Lower lobe of right lung (tissue), 2 donors: ENCODE measurements around the gene PTPRN2. TPM values are rescaled to one million over a fixed set of nuclear protein-coding genes. Genes with fewer than 3 reads are reported as not detected.

Experiments
- ATAC-seq, 2 donors: fragments of 200-7000 bp; cut with Tn5 transposase; one replicate each; pipeline ENCODE4 v1.9.1; 2020 to 2022; ENCODE audit warnings: mild to moderate bottlenecking in 2 of 2, moderate library complexity in 2 of 2
- DNase-seq: peaks from one replicate; pipeline ENCODE4 v3.0.0-alpha.2; 2020
- H3K27ac ChIP-seq: fragments of 200-600 bp; one replicate; pipeline ENCODE4 v1.8.0; 2022
- H3K27me3 ChIP-seq: fragments of 200-600 bp; one replicate; pipeline ENCODE4 v1.8.0; 2022; ENCODE audit warnings: low read depth
- H3K36me3 ChIP-seq: fragments of 200-600 bp; one replicate; pipeline ENCODE4 v1.8.0; 2022; ENCODE audit warnings: mild to moderate bottlenecking
- H3K4me1 ChIP-seq: fragments of 200-600 bp; one replicate; pipeline ENCODE4 v1.8.0; 2022
- H3K4me3 ChIP-seq: fragments of 200-600 bp; one replicate; pipeline ENCODE4 v1.8.0; 2022; ENCODE audit warnings: mild to moderate bottlenecking
- H3K9me3 ChIP-seq: fragments of 200-600 bp; one replicate; pipeline ENCODE4 v1.8.0; 2022
- CTCF ChIP-seq: fragments of 200-600 bp; IDR thresholded peaks from one replicate; pipeline ENCODE4 v1.8.0; 2022; ENCODE audit warnings: antibody characterized with exemption, mild to moderate bottlenecking
- intact Hi-C: fragments of 100-400 bp; cut with DNase I; formaldehyde crosslinking; loops from one replicate; pipeline ENCODE4 v1.11.0; 2022
- total RNA-seq: library from RNA; stranded (reverse); fragmentation: NEBNext Ultra II Directional; extraction: Animal tissue kit (Norgen Biotek cat#: 25700); gene quantifications from one replicate; pipeline ENCODE4 v1.2.1, GENCODE V29; 2021
- donor health status: DM: no; HTN: yes; CAD: no; lungs with severe emphysema.

The PTPRN2 gene
- total RNA-seq, 1 donor from 2014 or later: 6.8 TPM

- ATAC-seq (peak in 1 of 2 donors; percentile 27), DNase-seq (peak; percentile 14)
- peaks cover 3% of the 10 kb centered on the region for H3K9me3 ChIP-seq
- H3K27ac ChIP-seq: no peak overlapping the region
- no peaks in the 10 kb centered on the region for H3K4me1 ChIP-seq
- TF ChIP-seq CTCF: no peak
- H3K4me3 ChIP-seq: no peak overlapping the region
- intact Hi-C loops: no loop called here
- H3K36me3 ChIP-seq: no peaks in the 10 kb centered on the region
- no peaks in the 10 kb centered on the region for H3K27me3 ChIP-seq
Observed at GRCh38 chr7:157909370-157909769, 678.3 kb downstream of the PTPRN2 start.

- Histone ChIP-seq H3K4me1 (no peaks in the 10 kb centered on the region), H3K4me3 (no peak overlapping the region), H3K9me3 (no peaks in the 10 kb centered on the region), H3K36me3 (no peaks in the 10 kb centered on the region), H3K27me3 (no peaks in the 10 kb centered on the region), H3K27ac (no peak overlapping the region)
- intact Hi-C loops: no loop called here
- no peak for TF ChIP-seq CTCF
- no peak for DNase-seq
- no peak for ATAC-seq
Observed at GRCh38 chr7:157908006-157908782, 679.4 kb downstream of the PTPRN2 start.

DNA sequence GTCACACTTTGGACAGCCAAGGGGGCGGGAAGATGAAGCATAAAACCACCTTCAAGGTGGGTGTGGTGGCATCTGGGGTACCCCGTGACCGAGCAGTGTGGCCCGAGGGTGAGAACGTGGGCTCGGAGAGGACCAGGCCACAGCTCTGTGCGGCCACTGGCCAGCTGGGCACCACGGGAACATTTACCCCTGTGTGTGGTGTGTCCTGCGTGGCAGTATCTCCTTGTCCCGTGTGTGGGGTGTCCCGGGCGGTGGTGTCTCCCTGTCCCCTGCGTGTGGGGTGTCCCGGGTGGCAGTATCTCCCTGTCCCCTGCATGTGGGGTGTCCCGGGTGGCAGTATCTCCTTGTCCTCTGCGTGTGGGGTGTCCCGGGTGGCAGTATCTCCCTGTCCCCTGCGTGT, 680.5 kb downstream of the PTPRN2 start:
- ATAC-seq: no peak
- intact Hi-C loops: no loop called here
- H3K9me3 ChIP-seq: no peaks in the 10 kb centered on the region
- no peak overlapping the region for H3K27ac ChIP-seq
- no peaks in the 10 kb centered on the region for H3K36me3 ChIP-seq
- no peaks in the 10 kb centered on the region for H3K4me1 ChIP-seq
- H3K27me3 ChIP-seq: no peaks in the 10 kb centered on the region
- no peak overlapping the region for H3K4me3 ChIP-seq
- no peak for DNase-seq
- no peak for TF ChIP-seq CTCF

GRCh38 chr7:157906583-157906982, 681.0 kb downstream of the PTPRN2 start:
- Histone ChIP-seq H3K4me1 (no peaks in the 10 kb centered on the region), H3K36me3 (no peaks in the 10 kb centered on the region), H3K4me3 (no peak overlapping the region), H3K9me3 (no peaks in the 10 kb centered on the region), H3K27me3 (no peaks in the 10 kb centered on the region), H3K27ac (no peak overlapping the region)
- TF ChIP-seq CTCF: no peak
- ATAC-seq (no peak), DNase-seq (no peak)
- intact Hi-C loops: no loop called here

- Histone ChIP-seq H3K27me3 (no peaks in the 10 kb centered on the region), H3K27ac (no peak overlapping the region), H3K9me3 (no peaks in the 10 kb centered on the region), H3K4me1 (no peaks in the 10 kb centered on the region), H3K4me3 (no peak overlapping the region), H3K36me3 (no peaks in the 10 kb centered on the region)
- intact Hi-C loops: no loop called here
- no peak for ATAC-seq
- no peak for DNase-seq
- TF ChIP-seq CTCF: no peak
Observed at GRCh38 chr7:157905651-157906461, 681.8 kb downstream of the PTPRN2 start.
